A549 (cell line): ENCODE data around the gene MYO19. TPM values are rescaled to one million over a fixed set of nuclear protein-coding genes. Genes with fewer than 3 reads are reported as not detected.

ENCODE experiments used
- ATAC-seq, 2 experiments: fragments of 200-7000 bp in 1 of 2; fragments of >200 bp in 1 of 2; cut with Nextera tagmentation in 1 of 2; cut with Tn5 transposase in 1 of 2; 3 replicates each; pipeline versions ENCODE4 v1.8.0 to v1.9.1; 2018 to 2020; ENCODE audit warnings: mild to moderate bottlenecking in 1 of 2, moderate library complexity in 1 of 2
- CTCF ChIA-PET: fragments of 300-600 bp; sonication (Branson Sonifier 250); formaldehyde crosslinking; extraction: SDS; loops from one replicate; lab custom pipeline; 2021; ENCODE audit warnings: antibody characterized with exemption, inconsistent platforms; lab: Yijun Ruan, JAX
- POLR2A ChIA-PET: fragments of 350-600 bp; formaldehyde crosslinking; extraction: SDS; loops from one replicate; lab custom pipeline; 2021; ENCODE audit warnings: antibody characterized with exemption, inconsistent platforms; lab: Yijun Ruan, JAX
- DNase-seq, 2 experiments: peaks; one replicate each; pipeline versions ENCODE4 v3.0.0 to v3.0.0-alpha.2; 2011 to 2016; ENCODE audit warnings: low read depth in 1 of 2, low spot score in 1 of 2
- FAIRE-seq: peaks from 2 replicates; lab custom pipeline; 2011; peaks lifted over from hg19 to GRCh38; lab: Jason Lieb, UNC
- H3K27ac ChIP-seq, 2 experiments: fragments of >200 bp; sonication (Bioruptor Twin); formaldehyde crosslinking; 3 replicates each; pipeline ENCODE4 v1.5.1; 2016 to 2017
- H3K4me1 ChIP-seq: fragments of >200 bp; sonication (Bioruptor Twin); formaldehyde crosslinking; 3 replicates; pipeline ENCODE4 v1.6.1; 2016
- H3K4me2 ChIP-seq: fragments of >200 bp; sonication (Bioruptor Twin); formaldehyde crosslinking; 3 replicates; pipeline ENCODE4 v1.6.1; 2016
- H3K4me3 ChIP-seq: fragments of >200 bp; sonication (Bioruptor Twin); formaldehyde crosslinking; 3 replicates; pipeline ENCODE4 v1.5.1; 2016
- H3K9me3 ChIP-seq: fragments of >200 bp; sonication (Bioruptor Twin); formaldehyde crosslinking; 3 replicates; pipeline ENCODE4 v1.6.1; 2016
- ATOH8 ChIP-seq: fragments of 250-450 bp; sonication (Bioruptor Pico); IDR thresholded peaks from 2 replicates; pipeline ENCODE4 v1.5.0; 2020; ENCODE audit warnings: low read depth, mild to moderate bottlenecking, moderate library complexity
- BHLHE40 ChIP-seq: IDR thresholded peaks from 2 replicates; pipeline ENCODE4 v1.6.1; 2012; ENCODE audit warnings: low read depth, low read length, inconsistent platforms
- CBX8 ChIP-seq: fragments of 200-600 bp; sonication (generic); IDR thresholded peaks from 2 replicates; pipeline ENCODE4 v1.6.1; 2016
- CTCF ChIP-seq: fragments of >200 bp; sonication (Bioruptor Twin); formaldehyde crosslinking; IDR thresholded peaks from 3 replicates; pipeline ENCODE4 v1.5.1; 2016
- EP300 ChIP-seq, 2 experiments: fragments of >200 bp; sonication (Bioruptor Twin); formaldehyde crosslinking; IDR thresholded peaks; 2 replicates in 1 of 2; 3 replicates in 1 of 2; pipeline ENCODE4 v1.6.1; 2016 to 2017
- FOSB ChIP-seq: fragments of 250-450 bp; sonication (Bioruptor Pico); IDR thresholded peaks from 2 replicates; pipeline ENCODE4 v1.5.0; 2020; ENCODE audit warnings: mild to moderate bottlenecking, moderate library complexity
- FOSL2 ChIP-seq, 2 experiments: fragments of 450-650 bp in 1 of 2; fragments of >200 bp in 1 of 2; sonication (Bioruptor Twin) in 1 of 2; formaldehyde crosslinking; IDR thresholded peaks; 2 replicates each; pipeline versions ENCODE4 v1.5.0 to v1.6.1; 2016 to 2020; ENCODE audit warnings: mild to moderate bottlenecking in 1 of 2, moderate library complexity in 1 of 2
- FOXS1 ChIP-seq: fragments of 250-450 bp; sonication (Bioruptor Pico); IDR thresholded peaks from 2 replicates; pipeline ENCODE4 v1.5.0; 2020; ENCODE audit warnings: mild to moderate bottlenecking, moderate library complexity
- HDAC2 ChIP-seq: fragments of 200-600 bp; sonication (generic); IDR thresholded peaks from 2 replicates; pipeline ENCODE4 v1.6.1; 2016
- HES2 ChIP-seq: fragments of >200 bp; sonication (Bioruptor Twin); formaldehyde crosslinking; IDR thresholded peaks from 2 replicates; pipeline ENCODE4 v1.6.1; 2016
- HOXB13 ChIP-seq: fragments of 250-450 bp; sonication (Bioruptor Pico); IDR thresholded peaks from 2 replicates; pipeline ENCODE4 v1.5.0; 2020; ENCODE audit warnings: low read depth, mild to moderate bottlenecking, moderate library complexity
- HOXB5 ChIP-seq: fragments of 250-450 bp; sonication (Bioruptor Pico); IDR thresholded peaks from 2 replicates; pipeline ENCODE4 v1.5.0; 2020; ENCODE audit warnings: mild to moderate bottlenecking, moderate library complexity
- JUN ChIP-seq, 2 experiments: fragments of >200 bp; sonication (Bioruptor Twin); formaldehyde crosslinking; IDR thresholded peaks; 2 replicates in 1 of 2; 3 replicates in 1 of 2; pipeline ENCODE4 v1.6.1; 2016 to 2017
- JUNB ChIP-seq: fragments of >200 bp; sonication (Bioruptor Twin); formaldehyde crosslinking; IDR thresholded peaks from 2 replicates; pipeline ENCODE4 v1.6.1; 2016
- KDM1A ChIP-seq: fragments of 200-600 bp; sonication (generic); IDR thresholded peaks from 2 replicates; pipeline ENCODE4 v1.6.1; 2016; ENCODE audit warnings: low read depth, mild to moderate bottlenecking
- KDM5A ChIP-seq: fragments of 200-600 bp; sonication (generic); IDR thresholded peaks from 2 replicates; pipeline ENCODE4 v1.6.1; 2016; ENCODE audit warnings: antibody characterized with exemption, mild to moderate bottlenecking
- MAX ChIP-seq: IDR thresholded peaks from 2 replicates; pipeline ENCODE4 v1.6.1; 2012
- MAZ ChIP-seq: fragments of 150-350 bp; IDR thresholded peaks from 2 replicates; pipeline ENCODE4 v1.6.1; 2014; ENCODE audit warnings: antibody characterized with exemption, low read depth, low read length, borderline replicate concordance
- MYC ChIP-seq: IDR thresholded peaks from 2 replicates; pipeline ENCODE4 v1.6.1; 2012; ENCODE audit warnings: mild to moderate bottlenecking, inconsistent platforms, low read length, improper control_type of control experiment, borderline replicate concordance
- NFE2L2 ChIP-seq: fragments of 150-350 bp; conservative IDR thresholded peaks from 2 replicates; pipeline ENCODE4 v1.6.1; 2014; ENCODE audit warnings: low read length
- NPAS2 ChIP-seq: fragments of 250-450 bp; sonication (Bioruptor Pico); IDR thresholded peaks from 2 replicates; pipeline ENCODE4 v1.8.0; 2022; ENCODE audit warnings: mild to moderate bottlenecking, moderate library complexity, borderline replicate concordance
- NR3C1 ChIP-seq: fragments of >200 bp; sonication (Bioruptor Twin); formaldehyde crosslinking; IDR thresholded peaks from 3 replicates; pipeline ENCODE4 v1.6.1; 2017
- POLR2A ChIP-seq: IDR thresholded peaks from 2 replicates; pipeline ENCODE4 v1.6.1; 2012; ENCODE audit warnings: mild to moderate bottlenecking, low read length
- POLR2AphosphoS2 ChIP-seq: conservative IDR thresholded peaks from 2 replicates; pipeline ENCODE4 v1.6.1; 2012; ENCODE audit warnings: low read length, improper control_type of control experiment, inconsistent platforms
- RAD21 ChIP-seq, 2 experiments: fragments of >200 bp in 1 of 2; sonication (Bioruptor Twin) in 1 of 2; formaldehyde crosslinking in 1 of 2; IDR thresholded peaks in 1 of 2; conservative IDR thresholded peaks in 1 of 2; 2 replicates in 1 of 2; 3 replicates in 1 of 2; pipeline ENCODE4 v1.6.1; 2012 to 2018; ENCODE audit warnings: inconsistent platforms in 1 of 2
- RCOR1 ChIP-seq: fragments of 150-350 bp; IDR thresholded peaks from 2 replicates; pipeline ENCODE4 v1.6.1; 2014; ENCODE audit warnings: antibody characterized with exemption, low read length, low read depth
- RFX5 ChIP-seq: fragments of 450-650 bp; IDR thresholded peaks from 2 replicates; pipeline ENCODE4 v1.7.1; 2014; ENCODE audit warnings: antibody characterized with exemption, mild to moderate bottlenecking, moderate library complexity
- TP53 ChIP-seq: fragments of 250-450 bp; sonication (Bioruptor Pico); IDR thresholded peaks from 2 replicates; pipeline ENCODE4 v1.5.0; 2021; ENCODE audit warnings: mild to moderate bottlenecking, moderate library complexity
- USF2 ChIP-seq: fragments of 450-650 bp; IDR thresholded peaks from 2 replicates; pipeline ENCODE4 v1.6.1; 2014; ENCODE audit warnings: antibody characterized with exemption
- ZFP36 ChIP-seq: fragments of 450-650 bp; IDR thresholded peaks from 2 replicates; pipeline ENCODE4 v1.6.1; 2014; ENCODE audit warnings: borderline replicate concordance; ENCODE audit not compliant: partially characterized antibody
- WGBS: methylation state at CpG from one replicate; pipeline ENCODE4 v1.1.6; 2017; ENCODE audit errors: missing lambda C conversion rate; 5-methylcytosine and 5-hydroxymethylcytosine counted together
- polyA plus RNA-seq, 4 experiments: library from polyadenylated mRNA; depleted of rRNA in 3 of 4; stranded (reverse); fragments of >200 nt; fragmentation: RNase III in 1 of 4; extraction: RNeasy Plus Mini Kit Qiagen cat#74134 plus additional on column Dnase treatment in 1 of 4; gene quantifications; 2 replicates in 3 of 4; 3 replicates in 1 of 4; pipeline ENCODE4 v1.2.3, GENCODE V29; 2011 to 2017

Gene MYO19
- polyA plus RNA-seq, 2 of the 4 experiments (the other 2 are of a cell fraction), result 91.7 to 99.0 TPM

GRCh38 chr17:36511216-36511615, 23.5 kb downstream of the MYO19 start:
- DNase-seq (no peak), ATAC-seq (no peak), FAIRE-seq (no peak)
- Histone ChIP-seq H3K27ac (no peak overlapping the region), H3K9me3 (no peaks in the 10 kb centered on the region), H3K4me2 (no peak overlapping the region), H3K4me1 (no peaks in the 10 kb centered on the region), H3K4me3 (no peak overlapping the region)
- ChIA-PET POLR2A (no interaction called here), CTCF (interaction anchor here (2.5 kb wide), 1 partner anchor 23 kb away, joined by 7 read pairs; the partner anchor contains the start of gene MYO19)
- TF ChIP-seq FOSL2 (IDR thresholded peaks at IDR 0.05) (no peak), FOSL2 (CRISPR knock-in tag; IDR thresholded peaks at IDR 0.05) (no peak), KDM5A (no peak), CBX8 (no peak), ATOH8 (CRISPR knock-in tag) (no peak), USF2 (no peak), FOSB (CRISPR knock-in tag) (no peak), CTCF (no peak), NFE2L2 (no peak), POLR2A (no peak), TP53 (CRISPR knock-in tag) (no peak), HDAC2 (no peak), POLR2AphosphoS2 (no peak), NR3C1 (no peak), ZFP36 (no peak), MYC (no peak), RAD21 (conservative IDR thresholded peaks at IDR 0.05 in 1 of 2, IDR thresholded peaks at IDR 0.05 in 1 of 2) (no peak), BHLHE40 (no peak), HES2 (no peak), RFX5 (no peak), EP300 (IDR thresholded peaks at IDR 0.05) (no peak)
- 91% methylated on average over 6 of the region's 6 CpGs for WGBS

GRCh38 chr17:36510636-36511035, 24.0 kb downstream of the MYO19 start:
- H3K27ac ChIP-seq, result no peak overlapping the region
- H3K4me1 ChIP-seq, result no peaks in the 10 kb centered on the region
- WGBS, result 90% methylated on average over 14 of the region's 14 CpGs
- no peak overlapping the region for H3K4me3 ChIP-seq
- no peak for TF ChIP-seq JUN (IDR thresholded peaks at IDR 0.05)
- TF ChIP-seq FOSB (CRISPR knock-in tag), result no peak
- no peak for TF ChIP-seq HOXB5
- no peak for TF ChIP-seq FOXS1 (CRISPR knock-in tag)
- no peak for TF ChIP-seq USF2
- no peak for TF ChIP-seq HDAC2
- TF ChIP-seq MAZ, result no peak
- TF ChIP-seq ATOH8 (CRISPR knock-in tag), result no peak
- no peak for TF ChIP-seq MAX
- no peak for TF ChIP-seq HOXB13 (CRISPR knock-in tag)
- no peak for TF ChIP-seq TP53 (CRISPR knock-in tag)
- TF ChIP-seq HES2, result no peak
- no peak for TF ChIP-seq NPAS2 (CRISPR knock-in tag)
- TF ChIP-seq POLR2A, result no peak
- TF ChIP-seq RFX5, result no peak
- no peak for TF ChIP-seq JUNB
- TF ChIP-seq KDM1A, result no peak
- no peak for TF ChIP-seq RCOR1
- TF ChIP-seq, all 56 proteins: peak for 0
- ChIA-PET CTCF (interaction anchor here (0.5 kb wide), 1 partner anchor 680 kb away, joined by 3 read pairs; no protein-coding TSS in a partner anchor), POLR2A (no interaction called here)
- ATAC-seq, result no peak
- FAIRE-seq, result no peak
- no peak for DNase-seq
- Histone ChIP-seq H3K9me3 (no peaks in the 10 kb centered on the region), H3K4me2 (no peak overlapping the region)
